GM20000 (cell line): Measurements from ENCODE around the gene LRRC2.

Experiments used
- DNase-seq: peaks from one replicate; pipeline ENCODE4 v3.0.0; 2012; ENCODE audit warnings: low spot score
- CTCF ChIP-seq: IDR thresholded peaks from 2 replicates; pipeline ENCODE4 v1.5.1; 2012; ENCODE audit warnings: mild to moderate bottlenecking, control low read depth; ENCODE audit errors: extremely low read depth, missing control alignments

The LRRC2 gene

GRCh38 chr3:46609212-46609721 is 43.2 kb upstream of the LRRC2 start:
- TF ChIP-seq CTCF = no peak
- no peak for DNase-seq

GRCh38 chr3:46607603-46608028 is 41.5 kb upstream of the LRRC2 start:
- no peak for TF ChIP-seq CTCF
- DNase-seq = no peak

GRCh38 chr3:46604127-46604526 is 38.0 kb upstream of the LRRC2 start:
- TF ChIP-seq CTCF = no peak
- no peak for DNase-seq

GRCh38 chr3:46603446-46604046 is 37.4 kb upstream of the LRRC2 start:
- no peak for DNase-seq
- no peak for TF ChIP-seq CTCF

GRCh38 chr3:46599590-46599989 is 33.5 kb upstream of the LRRC2 start:
- DNase-seq = no peak
- TF ChIP-seq CTCF = no peak

GRCh38 chr3:46595819-46596314 is 29.8 kb upstream of the LRRC2 start:
- no peak for TF ChIP-seq CTCF
- DNase-seq = no peak

- no peak for DNase-seq
- no peak for TF ChIP-seq CTCF
Observed at GRCh38 chr3:46594723-46595122, 28.6 kb upstream of the LRRC2 start.
